Esophagus mucosa (tissue), 1 donor: ENCODE measurements around the gene EFCAB5. TPM values are rescaled to one million over a fixed set of nuclear protein-coding genes. Genes with fewer than 3 reads are reported as not detected.

Experiments
- total RNA-seq: library from RNA; stranded (reverse); gene quantifications from one replicate; pipeline ENCODE4 v1.2.4, GENCODE V29; 2023
- donor health status: DM: yes; HTN: yes; CAD: no.

The EFCAB5 gene
- total RNA-seq, 1 donor from 2014 or later: not detected

Other genes with a start within 250 kb of the EFCAB5 start
- 17.3 TPM for gene SSH2, start 11.4 kb upstream of the EFCAB5 start, total RNA-seq
- 20.0 TPM for gene NSRP1, start 175.2 kb downstream of the EFCAB5 start, total RNA-seq